PC-3 (cell line): ENCODE results near the gene ANKS1A.

Source experiments
- CTCF ChIP-seq: fragments of 300-600 bp; sonication (generic); conservative IDR thresholded peaks from 2 replicates; pipeline ENCODE4 v1.5.1; 2017; ENCODE audit warnings: antibody characterized with exemption, low read depth, mild to moderate bottlenecking, low read length
- EZH2phosphoT487 ChIP-seq: fragments of 300-600 bp; sonication (generic); IDR thresholded peaks from 2 replicates; pipeline ENCODE4 v1.6.1; 2018; ENCODE audit warnings: mild to moderate bottlenecking, antibody characterized with exemption, low read length, borderline replicate concordance

- TF ChIP-seq CTCF (no peak), EZH2phosphoT487 (no peak)
These were observed 202.5 kb downstream of the ANKS1A start for GRCh38 chr6:35091346-35092083.
